ENCODE measurements around the gene ROBO1. TPM values are rescaled to one million over a fixed set of nuclear protein-coding genes. Genes with fewer than 3 reads are reported as not detected.

Gene ROBO1
- total RNA-seq, 2 experiments from 2014 or later, result 0.36 to 0.69 TPM

- H3K36me3 Mint-ChIP-seq (ENCODE audit: low read depth), result no peaks in the 10 kb centered on the region
- H3K27me3 Mint-ChIP-seq, result no peaks in the 10 kb centered on the region
- peaks cover 11% of the 10 kb centered on the region for H3K9me3 Mint-ChIP-seq
- ATAC-seq (ENCODE audit: poor library complexity), result no peak
- no peak for DNase-seq
- no peak overlapping the region for H3K4me3 Mint-ChIP-seq
- ChIA-PET POLR2A (no interaction called here), CTCF (no interaction called here)
- Histone ChIP-seq H3K27me3 (ENCODE audit: control insufficient read depth in 1 of 2, insufficient read depth in 2 of 2, low read length in 2 of 2) (no peaks in the 10 kb centered on the region), H3K4me3 (ENCODE audit: low read length) (no peak overlapping the region), H3K36me3 (ENCODE audit: insufficient read depth, low read length) (no peaks in the 10 kb centered on the region), H3K4me1 (ENCODE audit: insufficient read depth, low read length) (no peaks in the 10 kb centered on the region), H3K9me3 (ENCODE audit: control insufficient read depth in 1 of 2, insufficient read depth in 1 of 2, low read length in 2 of 2) (peaks cover 0 to 8% of the 10 kb centered on the region in 2 experiments), H3K27ac (ENCODE audit: low read depth in 1 of 2, low read length in 2 of 2) (no peak overlapping the region)
- intact Hi-C loops (cut with DNase I, micrococcal nuclease), result no loop called here
- H3K27ac Mint-ChIP-seq, result no peak overlapping the region
- no peak for TF ChIP-seq CTCF (IDR thresholded peaks at IDR 0.05)
- no peaks in the 10 kb centered on the region for H3K4me1 Mint-ChIP-seq (ENCODE audit: low read depth)
Observed at GRCh38 chr3:79491029-79491641, 276.7 kb downstream of the ROBO1 start.

DNA sequence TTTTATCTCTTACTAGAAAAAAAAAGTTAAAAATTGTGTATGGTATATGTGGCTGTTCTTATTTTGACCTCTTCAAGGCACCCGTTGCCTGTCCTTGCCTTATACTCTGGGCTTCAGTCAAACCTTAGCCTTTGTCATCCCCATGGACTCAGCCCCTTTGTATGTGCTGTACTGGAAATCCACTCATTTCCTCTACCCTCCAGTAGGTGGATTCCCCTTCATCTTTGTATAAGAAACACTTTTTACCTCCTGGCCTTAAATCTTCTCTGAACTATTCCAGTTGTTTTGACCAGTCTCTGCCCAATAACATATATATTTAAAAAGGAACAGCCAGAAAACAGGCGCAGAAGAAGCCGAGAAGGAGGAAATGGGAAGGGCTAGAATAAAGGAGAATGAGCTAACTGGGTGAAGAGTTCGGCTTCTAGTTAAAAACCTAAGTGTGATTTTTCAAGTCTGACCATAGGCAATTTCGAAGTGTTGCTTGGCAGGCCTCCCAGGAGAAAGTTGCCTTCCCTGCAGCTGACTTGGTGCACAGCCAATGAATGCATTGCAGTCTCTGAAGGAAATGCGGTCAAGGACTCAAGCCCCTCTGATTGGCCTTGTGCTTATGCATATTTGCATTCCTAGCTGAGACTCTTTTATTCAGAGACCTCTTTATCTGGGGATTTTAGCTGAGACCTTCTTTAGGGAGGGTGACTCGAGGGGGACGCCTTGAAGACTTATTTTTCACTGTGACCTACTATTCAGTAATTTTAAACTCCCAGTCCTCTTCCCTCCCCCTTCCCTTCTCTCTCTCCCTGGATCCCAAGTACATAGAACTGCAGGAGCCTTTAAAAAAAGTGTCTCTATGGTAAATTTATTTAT is 277.4 kb downstream of the ROBO1 start:
- ChIA-PET CTCF (no interaction called here), POLR2A (no interaction called here)
- Histone ChIP-seq H3K9me3 (ENCODE audit: control insufficient read depth in 1 of 2, insufficient read depth in 1 of 2, low read length in 2 of 2) (peaks cover 0 to 8% of the 10 kb centered on the region in 2 experiments), H3K36me3 (ENCODE audit: insufficient read depth, low read length) (no peaks in the 10 kb centered on the region), H3K4me1 (ENCODE audit: insufficient read depth, low read length) (no peaks in the 10 kb centered on the region), H3K27ac (ENCODE audit: low read depth in 1 of 2, low read length in 2 of 2) (no peak overlapping the region), H3K27me3 (ENCODE audit: control insufficient read depth in 1 of 2, insufficient read depth in 2 of 2, low read length in 2 of 2) (no peaks in the 10 kb centered on the region), H3K4me3 (ENCODE audit: low read length) (no peak overlapping the region)
- no peak for DNase-seq
- Mint-ChIP-seq H3K9me3 (peaks cover 11% of the 10 kb centered on the region), H3K27ac (no peak overlapping the region), H3K4me3 (no peak overlapping the region), H3K36me3 (ENCODE audit: low read depth) (no peaks in the 10 kb centered on the region), H3K27me3 (no peaks in the 10 kb centered on the region), H3K4me1 (ENCODE audit: low read depth) (no peaks in the 10 kb centered on the region)
- no peak for TF ChIP-seq CTCF (IDR thresholded peaks at IDR 0.05)
- no peak for ATAC-seq (ENCODE audit: poor library complexity)
- intact Hi-C loops (cut with DNase I, micrococcal nuclease), result no loop called here

GRCh38 chr3:79488407-79488806 is 279.4 kb downstream of the ROBO1 start:
- Histone ChIP-seq H3K36me3 (ENCODE audit: insufficient read depth, low read length) (no peaks in the 10 kb centered on the region), H3K4me1 (ENCODE audit: insufficient read depth, low read length) (no peaks in the 10 kb centered on the region), H3K9me3 (ENCODE audit: control insufficient read depth in 1 of 2, insufficient read depth in 1 of 2, low read length in 2 of 2) (peaks cover 0 to 8% of the 10 kb centered on the region in 2 experiments), H3K27me3 (ENCODE audit: control insufficient read depth in 1 of 2, insufficient read depth in 2 of 2, low read length in 2 of 2) (no peaks in the 10 kb centered on the region), H3K27ac (ENCODE audit: low read depth in 1 of 2, low read length in 2 of 2) (no peak overlapping the region), H3K4me3 (ENCODE audit: low read length) (no peak overlapping the region)
- POLR2A ChIA-PET, result no interaction called here
- H3K9me3 Mint-ChIP-seq, result peaks cover 10% of the 10 kb centered on the region
- no peak for TF ChIP-seq CTCF (IDR thresholded peaks at IDR 0.05)
- H3K27ac Mint-ChIP-seq, result no peak overlapping the region
- H3K36me3 Mint-ChIP-seq (ENCODE audit: low read depth), result no peaks in the 10 kb centered on the region
- intact Hi-C loops (cut with DNase I, micrococcal nuclease), result no loop called here
- no peak overlapping the region for H3K4me3 Mint-ChIP-seq
- H3K27me3 Mint-ChIP-seq, result no peaks in the 10 kb centered on the region
- H3K4me1 Mint-ChIP-seq (ENCODE audit: low read depth), result no peaks in the 10 kb centered on the region
- CTCF ChIA-PET, result no interaction called here
- no peak for DNase-seq
- no peak for ATAC-seq (ENCODE audit: poor library complexity)

Measured in CD4-positive, alpha-beta T cell (primary cell).